Stomach smooth muscle (tissue), 2 donors: ENCODE measurements around the gene XPOT.

Experiments
- H3K27ac ChIP-seq: one replicate; pipeline ENCODE4 v1.7.0; 2013; ENCODE audit warnings: mild to moderate bottlenecking, low read length, inconsistent platforms
- H3K27me3 ChIP-seq, 2 donors: one replicate each; pipeline ENCODE4 v1.7.0; 2013; ENCODE audit warnings: low read length in 2 of 2; ENCODE audit not compliant: insufficient read depth in 2 of 2, control insufficient read depth in 1 of 2
- H3K36me3 ChIP-seq, 2 donors: one replicate each; pipeline ENCODE4 v1.7.0; 2013; ENCODE audit warnings: low read length in 2 of 2; ENCODE audit not compliant: control insufficient read depth in 2 of 2, insufficient read depth in 2 of 2
- H3K4me1 ChIP-seq: one replicate; pipeline ENCODE4 v1.7.0; 2013; ENCODE audit warnings: low read length; ENCODE audit not compliant: control insufficient read depth, insufficient read depth
- H3K4me3 ChIP-seq, 2 donors: one replicate each; pipeline ENCODE4 v1.7.0; 2013; ENCODE audit warnings: low read length in 2 of 2
- H3K9ac ChIP-seq, 2 donors: one replicate each; pipeline ENCODE4 v1.7.0; 2013; ENCODE audit warnings: low read length in 2 of 2, mild to moderate bottlenecking in 1 of 2
- H3K9me3 ChIP-seq, 2 donors: one replicate each; pipeline ENCODE4 v1.7.0; 2013; ENCODE audit warnings: low read length in 2 of 2; ENCODE audit not compliant: control insufficient read depth in 2 of 2
- donor health status: healthy.
- donor health status: Pancreatic carcinoma.

The XPOT gene

DNA sequence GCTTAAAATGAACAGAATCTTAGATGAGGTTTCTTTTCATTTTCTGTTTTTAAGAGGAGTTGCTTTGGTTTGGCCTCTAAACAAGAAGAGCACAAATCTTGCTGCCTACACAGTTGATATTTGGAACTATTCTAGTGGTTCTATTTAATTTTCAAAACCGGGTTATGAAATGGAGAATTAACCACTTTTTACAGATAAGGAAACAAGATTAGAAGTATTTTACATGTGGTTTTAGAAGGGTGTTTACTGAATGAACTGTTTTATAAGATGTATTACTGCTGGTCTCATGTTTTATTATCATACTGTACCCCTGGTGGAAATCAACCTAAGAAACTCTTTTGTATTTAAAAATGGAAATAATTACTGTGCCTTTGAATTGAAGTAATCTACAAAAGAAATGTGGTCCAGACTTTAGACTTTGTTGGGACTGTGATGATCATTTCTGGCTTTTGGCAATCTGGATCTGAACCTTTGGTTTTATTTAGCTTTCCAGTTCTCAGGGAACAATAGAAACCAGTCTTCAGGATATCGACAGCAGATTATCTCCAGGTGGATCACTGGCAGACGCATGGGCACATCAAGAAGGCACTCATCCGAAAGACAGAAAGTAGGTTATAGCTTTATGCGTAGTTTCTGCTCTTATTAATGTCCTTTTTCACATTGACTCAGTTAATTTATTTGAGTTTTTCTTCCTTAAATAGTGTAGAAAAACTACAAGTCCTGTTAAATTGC lies 91.0 kb downstream of the XPOT start:
- Histone ChIP-seq H3K27me3 (no peaks in the 10 kb centered on the region), H3K4me3 (no peak overlapping the region), H3K36me3 (peaks cover 14 to 23% of the 10 kb centered on the region in 2 donors), H3K27ac (no peak overlapping the region), H3K4me1 (no peaks in the 10 kb centered on the region), H3K9me3 (no peaks in the 10 kb centered on the region), H3K9ac (no peak overlapping the region)

DNA sequence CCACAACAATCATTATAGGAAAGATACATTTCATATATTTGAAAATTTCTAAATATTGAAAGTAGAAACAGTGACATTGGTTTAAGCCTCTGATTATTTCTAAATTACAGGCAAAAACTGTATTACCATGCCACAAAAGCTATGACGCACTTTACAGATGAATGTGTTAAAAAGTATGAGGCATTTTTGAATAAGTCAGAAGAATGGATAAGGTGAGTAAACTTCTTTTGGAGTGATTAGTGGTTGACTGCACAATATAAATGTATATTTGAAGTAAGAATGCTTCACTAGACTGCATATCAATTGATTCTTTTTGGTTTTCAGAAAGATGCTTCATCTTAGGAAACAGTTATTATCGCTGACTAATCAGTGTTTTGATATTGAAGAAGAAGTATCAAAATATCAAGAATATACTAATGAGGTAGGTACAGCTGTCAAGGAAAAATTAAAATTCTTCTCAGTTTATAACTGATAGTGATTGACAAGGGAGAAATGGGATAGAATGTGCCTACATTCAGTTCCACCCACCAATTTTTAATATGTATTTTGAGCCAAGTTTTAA lies 92.7 kb downstream of the XPOT start:
- no peak overlapping the region for H3K4me3 ChIP-seq
- H3K36me3 ChIP-seq: peaks cover 10 to 19% of the 10 kb centered on the region in 2 donors
- H3K27ac ChIP-seq: no peak overlapping the region
- H3K4me1 ChIP-seq: no peaks in the 10 kb centered on the region
- H3K9ac ChIP-seq: no peak overlapping the region
- no peaks in the 10 kb centered on the region for H3K9me3 ChIP-seq
- H3K27me3 ChIP-seq: no peaks in the 10 kb centered on the region

GRCh38 chr12:64497484-64497883 lies 93.3 kb downstream of the XPOT start:
- Histone ChIP-seq H3K36me3 (peaks cover 10 to 19% of the 10 kb centered on the region in 2 donors), H3K27me3 (no peaks in the 10 kb centered on the region), H3K4me3 (no peak overlapping the region), H3K27ac (no peak overlapping the region), H3K9me3 (no peaks in the 10 kb centered on the region), H3K9ac (no peak overlapping the region), H3K4me1 (no peaks in the 10 kb centered on the region)

DNA sequence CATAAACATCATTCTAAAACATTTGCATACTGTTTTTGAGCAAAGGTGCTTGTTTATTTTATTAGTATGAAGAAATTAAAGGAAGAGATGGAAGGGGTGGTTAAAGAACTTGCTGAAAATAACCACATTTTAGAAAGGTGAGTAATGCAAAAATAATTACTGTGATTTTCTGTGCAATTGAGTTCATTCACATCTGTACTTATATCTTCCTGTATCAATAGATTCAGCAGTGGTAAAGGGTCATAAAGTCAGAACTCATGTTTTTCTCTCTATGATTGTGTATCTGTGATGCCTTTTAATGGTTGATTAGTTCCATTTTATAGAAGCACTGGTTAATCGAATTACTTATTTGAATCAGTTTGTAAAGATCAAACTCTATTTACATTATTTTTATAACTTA lies 93.7 kb downstream of the XPOT start:
- H3K27ac ChIP-seq: no peak overlapping the region
- H3K36me3 ChIP-seq: peaks cover 10 to 19% of the 10 kb centered on the region in 2 donors

GRCh38 chr12:64500394-64500793 lies 96.2 kb downstream of the XPOT start:
- H3K4me1 ChIP-seq: no peaks in the 10 kb centered on the region
- H3K36me3 ChIP-seq: peaks cover 5 to 15% of the 10 kb centered on the region in 2 donors
- no peak overlapping the region for H3K27ac ChIP-seq
- H3K9me3 ChIP-seq: no peaks in the 10 kb centered on the region
- no peak overlapping the region for H3K4me3 ChIP-seq
- H3K27me3 ChIP-seq: no peaks in the 10 kb centered on the region
- no peak overlapping the region for H3K9ac ChIP-seq

More for the DNA sequence above, 93.7 kb downstream of the XPOT start:
- Histone ChIP-seq H3K4me1 (no peaks in the 10 kb centered on the region), H3K4me3 (no peak overlapping the region), H3K27me3 (no peaks in the 10 kb centered on the region), H3K9me3 (no peaks in the 10 kb centered on the region), H3K9ac (no peak overlapping the region)
